NCI-H510A (cell line): ENCODE measurements around the gene C16orf74.

Source experiments
- DNase-seq: peaks from one replicate; lab custom pipeline; 2025; lab: John Stamatoyannopoulos, UW

Gene C16orf74

DNA sequence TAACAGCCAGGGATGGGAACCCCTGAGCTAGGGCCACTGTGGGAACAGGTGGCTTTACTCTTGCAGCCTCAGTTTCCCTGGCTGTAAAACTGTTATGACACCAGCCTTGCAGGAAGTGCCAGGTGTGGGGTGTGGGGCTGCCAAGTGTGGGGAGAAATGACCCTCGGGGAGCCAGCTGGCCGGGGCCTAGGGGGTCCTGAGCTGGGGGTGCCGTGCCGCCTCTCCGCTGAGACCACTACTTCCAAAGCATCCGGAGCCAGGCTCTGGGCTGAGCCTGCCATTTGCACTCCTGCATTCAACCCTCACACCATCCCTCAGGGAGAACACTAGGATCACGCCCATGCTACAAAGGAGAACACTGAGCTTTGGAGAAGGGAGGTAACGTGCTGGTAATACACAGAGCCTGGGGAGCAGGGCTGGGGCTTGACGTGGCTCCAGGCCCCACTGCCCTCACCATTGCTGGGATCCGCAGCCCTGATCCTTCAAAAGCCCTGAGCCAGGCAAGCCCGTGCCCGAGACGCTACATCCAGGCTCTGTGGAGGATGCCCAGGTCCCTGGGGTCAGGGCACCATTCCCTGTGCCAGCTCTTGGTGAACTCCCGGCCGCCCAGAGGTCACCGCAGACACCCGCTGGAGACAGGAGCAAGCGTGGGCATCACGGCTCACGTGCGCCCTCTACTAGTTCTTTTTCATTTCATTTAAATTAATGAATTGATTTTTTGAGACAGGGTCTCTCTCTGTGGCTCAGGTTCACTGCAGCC is 33.3 kb downstream of the C16orf74 start:
- DNase-seq: peak; percentile 50

DNA sequence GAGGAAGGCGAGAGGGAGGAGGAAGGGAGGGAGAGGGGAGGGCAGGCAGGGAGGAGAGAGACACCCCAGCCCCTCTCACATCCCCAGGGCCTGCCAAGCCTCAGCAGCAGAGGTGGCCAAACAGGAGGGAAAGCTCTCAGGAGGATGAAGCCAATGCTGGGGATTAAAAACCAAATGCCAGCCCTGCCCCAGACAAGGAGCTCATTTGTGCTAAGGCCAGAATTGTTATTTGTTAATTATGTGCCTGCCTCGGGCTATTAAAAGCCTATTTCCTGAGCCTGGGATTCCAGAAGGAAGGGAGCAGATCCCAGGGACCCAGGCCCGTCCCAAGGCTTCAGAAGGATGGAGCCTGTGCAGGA is 34.2 kb downstream of the C16orf74 start:
- DNase-seq: no peak

DNA sequence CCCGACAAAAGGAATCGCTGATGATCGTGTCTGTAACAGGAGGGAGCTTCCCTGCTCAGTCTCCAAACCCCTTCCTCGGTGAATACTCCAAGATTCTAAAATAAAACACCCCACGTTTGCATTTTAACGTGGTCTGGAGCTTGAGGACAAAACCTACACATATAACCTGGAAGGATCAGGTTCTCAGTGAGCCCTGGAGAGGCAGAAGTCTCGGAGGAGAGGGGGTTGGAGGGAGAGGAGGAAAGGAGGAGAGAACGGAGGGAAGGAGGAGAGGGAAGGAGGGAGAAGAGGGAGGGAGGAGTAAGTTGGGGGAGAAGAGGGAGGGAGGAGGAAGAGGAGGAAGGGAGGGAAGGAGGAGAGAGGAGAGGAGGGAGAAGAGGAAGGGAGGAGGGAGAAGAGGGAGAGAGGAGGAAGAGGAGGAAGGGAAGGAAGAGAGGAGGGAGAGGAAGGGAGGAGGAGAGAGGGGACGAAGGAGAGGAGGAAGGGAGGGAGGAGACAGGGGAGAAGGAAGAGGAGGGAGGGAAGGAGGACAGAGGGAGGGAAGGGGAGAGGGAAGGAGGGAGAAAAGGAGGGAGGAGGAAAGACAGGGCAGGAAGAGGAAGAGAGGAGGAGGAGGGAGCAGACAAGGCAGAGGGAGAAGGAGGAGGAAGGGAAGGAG is 34.7 kb downstream of the C16orf74 start:
- no peak for DNase-seq

DNA sequence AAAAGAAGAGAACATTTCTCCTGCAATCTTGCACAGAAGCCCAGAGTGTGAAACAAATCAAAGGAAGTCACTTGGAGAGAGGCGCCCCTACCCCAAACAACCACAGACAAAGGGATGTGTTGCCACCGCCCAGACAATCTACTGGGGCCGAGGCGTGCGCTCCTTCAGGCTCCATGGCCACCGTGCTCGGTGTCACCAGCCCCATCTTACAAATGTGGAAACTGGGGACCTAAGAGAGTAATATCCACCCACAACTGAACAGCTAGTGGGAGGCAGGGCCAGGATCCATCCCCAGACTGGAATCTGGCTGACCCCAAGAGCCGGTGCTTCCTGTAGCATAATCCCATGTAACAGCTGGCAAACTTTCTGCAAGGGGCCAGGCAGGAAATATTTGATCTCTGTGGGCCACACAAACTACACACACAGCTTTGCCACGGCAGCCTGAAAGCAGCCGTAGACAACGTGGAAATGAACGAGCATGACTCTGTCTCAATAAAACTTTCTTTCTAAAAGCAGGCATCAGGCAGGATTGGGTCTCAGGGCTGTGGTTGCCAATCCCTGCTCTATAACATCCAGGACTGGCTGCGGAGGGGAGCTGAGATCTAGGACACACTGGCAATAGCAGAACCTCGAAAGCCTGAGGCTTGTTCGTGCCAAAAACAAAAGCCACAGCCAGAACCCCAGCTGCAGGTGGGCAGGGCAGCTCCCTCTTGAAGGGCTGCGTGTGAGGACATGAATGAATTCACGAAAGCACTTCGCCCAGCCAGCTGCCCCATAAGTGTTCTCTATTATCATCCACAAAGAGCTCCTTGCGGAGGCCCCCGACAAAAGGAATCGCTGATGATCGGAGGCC is 35.5 kb downstream of the C16orf74 start:
- peak; percentile 89 for DNase-seq

DNA sequence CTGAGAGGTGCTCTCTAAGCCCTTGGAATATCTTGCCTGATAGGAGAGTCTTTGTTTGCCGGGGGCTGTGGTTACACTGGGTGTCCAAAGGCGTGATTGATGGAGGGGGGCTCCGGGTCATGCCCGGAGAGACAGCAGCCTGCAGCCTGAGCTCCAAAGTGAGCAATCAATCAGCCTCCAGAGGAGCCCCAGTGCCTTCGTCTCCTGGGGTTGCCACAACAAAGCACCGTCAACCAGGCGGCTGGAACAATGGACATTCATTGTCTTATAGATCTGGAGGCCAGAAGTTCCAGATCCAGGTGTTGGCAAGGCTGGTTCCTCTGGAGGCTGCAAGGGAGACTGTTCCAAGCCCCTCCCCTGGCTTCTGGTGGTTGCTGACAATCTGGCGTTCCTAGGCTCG is 38.1 kb downstream of the C16orf74 start:
- DNase-seq: no peak

DNA sequence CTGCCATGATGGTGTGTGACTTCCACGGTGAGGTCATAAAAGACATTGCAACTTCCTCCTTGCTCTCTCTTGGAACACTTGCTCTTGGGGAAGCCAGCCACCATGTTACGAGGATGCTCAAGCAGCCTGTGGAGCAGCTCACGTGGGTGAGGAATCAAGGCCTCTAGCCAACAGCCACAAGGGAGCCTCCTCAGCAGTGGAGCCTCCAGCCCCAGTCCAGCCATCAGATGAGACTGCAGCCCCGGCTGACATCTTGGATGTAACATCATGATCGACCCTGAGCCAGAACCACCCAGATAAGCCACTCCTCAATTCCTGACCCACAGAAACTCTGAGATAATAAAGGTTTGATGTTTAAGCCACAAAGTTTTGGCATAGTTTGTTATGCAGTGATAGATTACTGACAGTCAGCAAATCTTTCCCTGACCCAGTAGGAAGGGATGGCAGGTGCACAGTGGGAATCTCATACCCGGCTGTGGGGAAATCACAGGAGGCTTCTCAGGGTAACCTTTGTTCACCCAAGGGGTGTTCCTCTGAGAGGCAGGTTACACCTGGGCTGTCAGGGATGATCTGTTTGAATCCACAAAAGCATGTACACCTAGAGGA is 38.8 kb downstream of the C16orf74 start:
- DNase-seq: no peak

DNA sequence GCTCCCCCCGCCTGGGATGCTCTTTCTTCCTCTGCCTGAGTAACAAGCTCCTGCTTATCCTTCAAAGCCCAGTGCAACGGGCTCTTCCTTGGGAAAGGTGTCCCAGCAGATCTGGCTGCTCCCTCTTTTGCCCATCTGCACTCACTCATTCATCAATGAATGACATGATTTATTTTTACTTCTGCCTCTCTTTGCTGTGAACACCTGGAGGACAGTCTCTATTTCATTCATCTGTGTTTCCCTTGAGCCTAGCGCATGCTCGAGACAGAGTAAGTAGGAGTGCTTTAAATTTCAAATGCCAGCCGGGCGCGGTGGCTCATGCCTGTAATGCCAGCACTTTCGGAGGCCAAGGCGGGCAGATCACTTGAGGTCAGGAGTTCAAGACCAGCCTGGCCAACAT is 40.2 kb downstream of the C16orf74 start:
- no peak for DNase-seq

DNA sequence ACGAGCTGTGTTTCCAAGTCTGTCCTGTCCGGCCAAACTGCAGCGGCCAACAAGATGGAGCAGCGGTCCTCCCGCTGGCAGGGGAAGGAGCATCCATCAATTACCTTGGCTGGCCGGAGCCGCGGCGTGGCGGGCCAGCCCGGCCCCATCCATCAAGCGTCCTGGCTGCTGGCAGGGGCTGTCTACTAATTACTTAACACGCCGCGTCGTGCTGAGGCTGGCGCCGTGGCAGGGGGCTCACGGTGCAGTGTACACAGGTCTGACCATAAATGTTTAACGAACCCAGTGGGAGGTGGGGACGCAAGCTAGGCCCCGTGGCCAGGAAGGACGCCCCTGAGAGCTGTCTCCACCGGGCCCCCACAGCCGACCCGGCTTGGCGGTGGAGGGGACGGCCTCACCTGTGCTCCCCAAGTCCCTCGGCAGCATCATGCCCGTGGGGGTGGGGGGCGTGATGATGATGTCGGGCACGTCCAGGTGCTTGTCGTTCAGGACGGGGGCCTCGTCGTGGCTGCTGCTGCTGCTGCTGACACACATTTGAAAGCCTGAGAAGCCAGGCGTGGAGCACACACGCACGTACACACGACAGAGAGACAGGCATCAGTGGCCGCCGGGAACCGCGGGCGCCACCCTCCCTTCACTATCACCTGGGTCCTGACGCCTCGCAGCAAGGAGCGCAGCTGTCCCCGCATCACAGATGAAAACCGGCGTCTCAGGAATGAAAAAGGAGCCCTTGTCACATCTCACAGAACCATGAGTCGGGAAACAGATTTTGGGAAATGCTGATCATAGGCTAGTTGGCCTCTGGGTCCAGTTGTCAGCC is 40.9 kb downstream of the C16orf74 start:
- no peak for DNase-seq

DNA sequence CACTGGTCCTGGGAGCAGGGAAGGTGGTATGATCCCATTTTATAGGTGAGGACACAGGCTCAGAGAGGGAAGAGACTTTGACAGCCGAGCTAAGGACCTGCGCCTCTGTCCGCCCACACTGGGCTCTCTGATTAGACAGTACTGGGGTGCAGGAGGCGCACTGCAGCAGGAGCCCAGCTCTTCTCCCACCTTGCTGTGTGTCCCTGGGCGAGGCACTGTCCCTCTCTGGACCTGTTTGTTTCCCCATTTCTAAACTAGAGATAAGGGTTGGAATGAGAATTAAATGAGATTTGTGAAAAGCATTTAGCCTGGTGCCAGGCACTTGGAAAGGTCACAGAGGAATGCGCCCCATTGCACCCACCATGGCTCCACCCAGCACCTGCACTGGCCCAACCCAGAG is 42.6 kb downstream of the C16orf74 start:
- no peak for DNase-seq

DNA sequence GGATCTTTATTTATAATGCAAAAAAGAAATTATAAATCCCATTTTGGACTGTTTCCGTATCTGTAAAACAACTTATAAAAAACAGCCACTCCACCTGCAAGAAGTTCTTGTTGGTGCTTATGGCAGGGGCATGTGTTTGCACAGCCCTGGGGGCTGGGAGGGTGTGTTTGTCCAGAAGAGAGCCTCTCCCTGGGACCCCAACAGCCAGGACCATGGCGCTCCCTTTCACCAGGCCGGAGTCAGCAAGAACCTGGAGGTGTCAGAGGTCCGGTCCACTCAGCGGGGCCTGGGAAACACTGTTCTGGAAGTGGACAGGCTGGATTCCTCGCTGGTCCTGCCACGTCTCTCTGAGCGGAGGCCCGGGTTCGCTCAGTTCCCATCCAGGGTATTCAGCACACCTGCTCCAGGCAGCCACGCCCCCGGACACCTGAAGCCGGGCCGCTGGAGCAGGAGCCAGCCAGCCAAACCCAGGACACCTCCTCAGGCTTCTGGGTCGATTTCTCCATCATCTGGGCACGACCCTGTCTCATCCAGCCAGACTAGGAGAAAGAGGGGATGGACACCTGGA is 43.3 kb downstream of the C16orf74 start:
- DNase-seq: peak; percentile 53

DNA sequence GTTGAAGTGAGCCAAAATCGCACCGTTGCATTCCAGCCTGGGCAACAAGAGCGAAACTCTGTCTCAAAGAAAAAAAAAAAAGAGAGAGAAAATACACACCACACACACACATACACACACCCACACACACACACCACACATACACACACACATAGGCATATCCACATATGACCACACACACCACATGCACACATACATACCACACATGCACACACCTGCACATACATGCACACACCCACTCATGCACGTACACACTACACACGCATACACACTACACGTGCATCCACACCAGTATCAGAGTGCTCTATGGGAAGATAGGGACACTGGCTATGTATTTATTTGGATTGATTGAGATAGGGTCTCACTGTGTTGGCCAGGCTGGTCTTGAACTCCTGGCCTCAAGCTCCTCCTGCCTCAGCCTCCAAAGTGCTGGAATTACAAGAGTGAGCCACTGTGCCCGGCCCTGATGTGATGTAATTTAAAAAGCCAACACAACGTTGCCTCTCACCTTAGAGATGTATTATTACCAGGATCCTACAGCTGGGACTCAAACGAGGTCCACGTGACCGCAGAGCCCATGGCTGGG is 44.4 kb downstream of the C16orf74 start:
- DNase-seq: no peak

DNA sequence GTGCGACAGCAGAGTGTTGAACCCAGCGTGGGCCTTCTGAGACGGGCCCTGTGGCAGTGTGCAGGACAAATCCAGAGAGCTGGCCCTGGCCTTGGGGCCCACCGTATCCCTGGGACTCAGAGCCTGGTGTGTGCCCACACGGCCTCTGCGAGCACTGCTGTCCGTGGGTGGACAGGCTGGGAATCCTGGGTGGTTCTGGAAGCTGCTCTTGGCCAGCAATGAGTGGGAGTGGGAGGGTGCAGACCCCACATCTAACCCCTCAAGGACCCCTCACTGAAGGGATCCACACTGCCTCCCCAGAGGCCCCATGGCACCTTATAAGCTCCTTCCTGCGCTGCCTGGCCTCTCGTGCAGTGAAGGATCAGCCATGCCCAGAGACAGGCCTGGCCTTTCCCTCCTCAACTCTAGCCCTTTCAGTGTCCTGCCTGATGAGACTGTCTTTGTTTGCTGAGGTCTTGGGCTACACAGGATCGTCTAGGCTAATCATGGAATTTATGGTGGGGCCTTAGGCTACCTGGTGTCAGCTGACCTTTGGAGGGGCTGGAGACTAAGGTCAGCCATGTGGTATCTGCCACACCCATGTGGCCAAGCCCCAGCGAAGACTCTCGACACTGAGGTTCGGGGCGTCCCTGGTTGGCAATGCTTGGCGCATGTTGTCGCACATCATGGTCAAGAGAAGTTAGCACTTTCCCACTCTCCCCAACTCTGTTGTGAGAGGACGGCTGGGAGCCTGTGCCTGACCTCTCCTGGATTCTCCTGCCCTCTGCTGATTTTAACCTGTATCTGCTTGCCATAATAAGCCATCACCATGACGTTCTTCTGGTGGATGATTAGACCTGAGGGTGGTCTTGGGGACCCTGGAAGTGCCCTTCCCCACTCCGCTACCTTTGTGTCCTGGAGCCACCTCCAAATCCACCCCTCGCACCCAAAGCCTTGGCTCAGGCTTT is 45.7 kb downstream of the C16orf74 start:
- DNase-seq: no peak

DNA sequence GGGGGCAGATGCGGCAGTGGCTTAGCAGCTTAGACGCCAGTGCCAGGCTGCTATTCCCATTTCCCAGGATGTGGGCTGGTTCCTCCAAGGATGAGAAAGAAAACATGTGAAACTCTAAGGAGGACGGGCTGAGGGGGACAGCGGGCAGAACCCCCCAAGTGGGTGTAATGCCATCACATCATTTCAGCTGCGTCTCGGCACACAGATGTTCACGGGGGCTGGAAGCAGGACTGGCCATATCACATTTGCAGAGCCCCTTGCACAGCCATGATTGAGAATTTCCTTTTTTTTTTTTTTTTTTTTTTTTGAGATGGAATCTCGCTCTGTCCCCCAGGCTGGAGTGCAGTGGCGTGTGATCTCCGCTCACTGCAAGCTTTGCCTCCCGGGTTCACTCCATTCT is 46.9 kb downstream of the C16orf74 start:
- no peak for DNase-seq

DNA sequence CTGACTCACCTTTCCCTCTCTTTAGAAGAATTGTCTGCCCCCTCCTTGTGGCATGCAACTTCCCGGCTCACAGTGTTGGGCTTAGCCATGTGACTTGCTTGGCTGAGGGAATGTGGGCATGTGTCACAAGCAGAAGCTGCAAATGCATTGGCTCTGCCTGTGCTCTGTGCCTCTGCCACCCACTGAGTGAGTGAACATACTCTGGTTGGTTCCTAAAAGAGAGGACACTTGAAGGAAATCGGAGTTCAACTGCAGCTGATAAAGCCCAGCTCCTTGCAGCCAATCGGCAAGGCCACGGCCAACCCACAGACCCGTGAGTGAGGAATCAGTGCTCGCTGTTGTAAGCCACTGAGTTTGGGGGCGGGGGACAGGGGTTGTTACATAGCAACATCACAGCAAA is 51.3 kb downstream of the C16orf74 start:
- DNase-seq: no peak

DNA sequence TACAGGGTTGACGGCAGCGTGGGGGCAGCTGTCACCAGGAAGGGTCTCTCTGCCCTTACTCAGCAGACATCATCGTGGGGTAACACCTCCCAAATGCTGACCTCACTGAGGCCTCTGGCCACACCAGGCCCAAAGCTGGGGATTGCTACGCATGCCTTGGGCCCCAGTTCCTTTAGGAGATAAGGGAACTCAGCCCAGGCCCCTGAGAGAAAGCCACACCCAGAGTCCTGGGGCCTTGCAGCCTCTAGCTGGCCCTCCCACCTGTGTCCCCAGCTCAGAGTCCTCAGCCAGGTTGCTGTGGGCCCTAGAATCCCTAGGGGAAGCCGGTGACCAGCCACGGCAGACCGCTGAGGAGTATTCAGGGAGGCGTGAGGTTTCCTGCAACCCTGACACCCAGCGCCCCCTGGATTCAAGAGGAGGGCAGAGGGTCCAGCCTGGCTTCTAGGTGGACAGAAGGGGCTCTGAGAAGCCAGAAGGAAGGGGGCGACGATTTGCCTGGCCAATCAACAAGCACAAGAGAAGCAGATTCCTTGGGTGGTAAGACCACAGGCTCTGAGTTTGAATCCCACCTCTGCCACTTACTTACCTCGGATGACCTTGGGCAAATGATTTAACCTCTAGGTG is 51.8 kb downstream of the C16orf74 start:
- no peak for DNase-seq

DNA sequence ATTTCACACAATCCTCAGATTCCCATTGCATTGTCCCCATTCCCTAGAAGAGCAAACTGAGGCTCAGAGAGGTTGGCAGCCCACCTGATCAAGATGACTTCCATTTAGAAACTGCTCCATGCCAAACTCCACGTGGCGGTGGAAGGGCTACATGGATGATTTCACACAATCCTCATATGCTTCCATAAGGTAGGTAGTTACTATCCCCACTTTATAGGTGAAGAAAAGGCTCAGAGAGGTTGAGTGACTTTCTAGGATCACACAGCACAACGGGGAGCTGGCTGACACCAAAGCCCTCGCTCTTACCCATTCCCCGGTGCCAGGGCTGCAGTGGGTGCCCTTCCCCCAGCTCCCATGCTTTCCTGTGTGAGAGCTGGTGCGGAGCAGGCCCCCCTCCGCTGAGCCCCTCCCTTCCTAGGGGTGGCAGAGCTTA is 52.4 kb downstream of the C16orf74 start:
- no peak for DNase-seq

DNA sequence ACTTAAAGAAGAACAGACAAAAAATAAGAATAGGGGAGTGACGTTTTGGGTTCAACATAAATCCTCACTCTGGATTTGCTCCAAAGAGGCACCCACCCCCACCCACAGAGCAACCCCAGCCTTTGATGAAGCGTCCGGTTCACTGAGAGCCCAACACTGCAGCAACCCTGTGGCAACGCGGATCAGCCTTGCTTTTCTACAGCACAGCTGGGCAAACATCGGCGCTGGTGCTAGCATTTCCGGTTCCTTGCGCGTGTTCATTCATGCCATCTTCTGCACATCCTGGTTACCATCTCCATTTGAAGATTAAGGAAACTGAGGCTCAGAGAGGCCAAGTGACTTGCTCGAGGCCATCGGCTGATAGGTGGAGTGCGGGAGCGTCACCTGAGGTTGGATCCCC is 53.5 kb downstream of the C16orf74 start:
- DNase-seq: peak; percentile 70

DNA sequence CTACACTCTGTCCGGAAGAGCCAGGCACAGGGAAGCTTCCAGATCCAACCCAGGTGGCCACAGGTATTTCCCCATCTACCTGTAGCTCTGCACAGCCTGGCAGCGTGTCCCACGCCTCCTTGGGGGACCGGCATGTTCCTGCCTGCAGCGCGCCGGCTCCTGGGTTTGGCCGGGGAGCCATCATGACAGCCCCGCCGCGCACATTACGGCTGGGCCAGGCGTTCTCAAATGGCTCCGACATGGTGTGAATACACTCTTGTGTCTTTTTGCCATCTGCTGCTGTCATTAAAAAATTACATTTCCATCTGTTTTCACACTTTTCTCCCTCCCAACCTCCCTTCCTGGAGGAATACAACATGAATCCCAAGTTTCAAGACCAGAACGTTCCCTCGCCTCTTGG is 54.1 kb downstream of the C16orf74 start:
- no peak for DNase-seq
